Measurements from ENCODE around the gene PSD. TPM values are rescaled to one million over a fixed set of nuclear protein-coding genes. Genes with fewer than 3 reads are reported as not detected.

The PSD gene
- 0.24 to 0.91 TPM (median 0.30 TPM) in 5 replicates for total RNA-seq (2022; extraction: Qiagen RNA extraction; ENCODE audit: low read depth)

GRCh38 chr10:102418622-102419268, at the start of gene PSD:
Gene PSD, minus strand, starts transcription at chr10:102418785. Its CDS starts 1,747 bp downstream, at chr10:102417038.

GRCh38 chr10:102451105-102451969, 32.8 kb upstream of the PSD start, which contains the start of gene C10orf95:
Gene C10orf95, minus strand, starts transcription at chr10:102451543. Its CDS starts 450 bp downstream, at chr10:102451093.

GRCh38 chr10:102432162-102432950, 13.8 kb upstream of the PSD start, which contains the start of gene CUEDC2:
Gene CUEDC2, minus strand, starts transcription at chr10:102432574. Its CDS starts 7,386 bp downstream, at chr10:102425188.

GRCh38 chr10:102420714-102421506, 2.3 kb upstream of the PSD start, which contains the start of gene FBXL15:
Gene FBXL15, plus strand, starts transcription at chr10:102420836. Its CDS starts 294 bp downstream, at chr10:102421130.

GRCh38 chr10:102395400-102396316, 22.9 kb downstream of the PSD start, which contains the start of gene NFKB2:
Gene NFKB2, plus strand, starts transcription at chr10:102395705. Its CDS starts 255 bp downstream, at chr10:102395960.

Other genes starting within 250 kb of the PSD start
- gene ELOVL3, start 192.5 kb downstream of the PSD start, total RNA-seq (2022; extraction: Qiagen RNA extraction; ENCODE audit: low read depth), result 0.21 to 0.50 TPM (median 0.37 TPM) in 5 replicates
- gene PITX3, start 177.3 kb downstream of the PSD start, total RNA-seq (2022; extraction: Qiagen RNA extraction; ENCODE audit: low read depth), result 0.22 to 0.46 TPM (median 0.27 TPM) in 5 replicates
- gene GBF1, start 173.3 kb downstream of the PSD start, total RNA-seq (2022; extraction: Qiagen RNA extraction; ENCODE audit: low read depth), result 23.5 to 28.7 TPM (median 26.8 TPM) in 5 replicates
- gene NFKB2, start 23.1 kb downstream of the PSD start, total RNA-seq (2022; extraction: Qiagen RNA extraction; ENCODE audit: low read depth), result 77.0 to 127 TPM (median 98.1 TPM) in 5 replicates
- 6.5 to 11.3 TPM (median 8.2 TPM) in 5 replicates for gene FBXL15, start 2.1 kb upstream of the PSD start, total RNA-seq (2022; extraction: Qiagen RNA extraction; ENCODE audit: low read depth)
- gene CUEDC2, start 13.8 kb upstream of the PSD start, total RNA-seq (2022; extraction: Qiagen RNA extraction; ENCODE audit: low read depth), result 62.5 to 70.8 TPM (median 63.1 TPM) in 5 replicates
- gene C10orf95, start 32.8 kb upstream of the PSD start, total RNA-seq (2022; extraction: Qiagen RNA extraction; ENCODE audit: low read depth), result 0.08 to 0.34 TPM (median 0.11 TPM) in 5 replicates
- 84.0 to 96.4 TPM (median 93.6 TPM) in 5 replicates for gene ACTR1A, start 83.9 kb upstream of the PSD start, total RNA-seq (2022; extraction: Qiagen RNA extraction; ENCODE audit: low read depth)
- gene SUFU, start 85.2 kb upstream of the PSD start, total RNA-seq (2022; extraction: Qiagen RNA extraction; ENCODE audit: low read depth), result 6.4 to 8.4 TPM (median 7.3 TPM) in 5 replicates
- gene TRIM8, start 225.7 kb upstream of the PSD start, total RNA-seq (2022; extraction: Qiagen RNA extraction; ENCODE audit: low read depth), result 39.0 to 48.6 TPM (median 46.8 TPM) in 5 replicates

Data from A549 treated with CpdA at 1 μM for 4 hours (cell line).